HG02981 (cell line): ENCODE measurements around the gene PRDX5.
"Not testable (repeated sequence)": the region's sequence is repeated elsewhere in the genome, so short reads cannot be mapped to it uniquely, and the experiment has no call there.

Source experiments
- ATAC-seq: cut with Tn5 transposase; IDR thresholded peaks from one replicate; pipeline ENCODE4 v1.9.1; 2021; ENCODE audit warnings: mild to moderate bottlenecking, moderate library complexity; ENCODE audit not compliant: unreplicated experiment

Gene PRDX5

DNA sequence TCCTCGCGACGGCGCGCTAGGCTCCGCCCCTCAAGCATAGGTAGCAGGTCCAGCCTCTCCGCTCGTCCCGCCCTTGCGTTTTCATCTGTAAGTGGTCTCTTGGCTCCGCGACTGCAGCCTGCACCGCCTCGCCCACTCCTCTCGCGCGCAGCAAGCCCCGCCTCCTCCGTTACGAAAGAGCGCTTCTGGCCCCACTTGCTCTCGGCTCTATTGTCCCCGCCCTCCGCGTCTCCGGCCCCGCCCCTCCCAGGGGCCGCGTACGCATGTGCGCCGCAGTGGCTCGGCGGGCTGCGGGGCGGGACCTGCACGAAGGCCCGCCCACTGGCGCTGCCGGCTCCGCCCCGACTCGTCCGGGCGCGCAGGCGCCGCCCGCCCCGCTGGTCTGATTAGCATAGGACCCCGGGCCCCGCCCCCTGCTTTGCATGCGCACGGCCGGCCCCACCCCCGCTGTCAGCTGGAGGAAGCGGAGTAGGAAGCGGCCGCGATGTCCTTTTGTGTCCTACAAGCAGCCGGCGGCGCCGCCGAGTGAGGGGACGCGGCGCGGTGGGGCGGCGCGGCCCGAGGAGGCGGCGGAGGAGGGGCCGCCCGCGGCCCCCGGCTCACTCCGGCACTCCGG is 12.7 kb upstream of the PRDX5 start, which contains the start of gene ESRRA:
Gene ESRRA (plus strand): TSS at position 450 of the 616 bp plus-strand sequence. CDS start 1,656 bp downstream, outside the sequence.
- peak; percentile 71 for ATAC-seq

- ATAC-seq = peak; percentile 9
These were observed 12.0 kb upstream of the PRDX5 start for GRCh38 chr11:64305691-64306562.

DNA sequence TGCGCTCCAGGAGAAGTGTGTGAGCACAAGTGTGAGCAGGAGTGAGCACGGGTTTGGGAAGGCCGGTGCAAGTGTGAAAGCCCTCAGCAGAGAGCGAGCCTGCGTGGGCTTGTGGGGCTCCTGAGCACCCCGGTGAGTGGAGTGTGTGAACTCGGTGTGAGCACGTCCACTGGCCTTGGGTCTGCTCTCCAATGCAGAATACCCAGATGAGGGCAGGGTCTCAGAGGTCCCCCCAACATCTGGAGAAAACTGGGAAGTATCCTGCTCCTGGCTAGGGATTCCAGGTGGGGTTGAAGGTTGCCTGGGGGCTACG is 11.4 kb upstream of the PRDX5 start:
- no peak for ATAC-seq

DNA sequence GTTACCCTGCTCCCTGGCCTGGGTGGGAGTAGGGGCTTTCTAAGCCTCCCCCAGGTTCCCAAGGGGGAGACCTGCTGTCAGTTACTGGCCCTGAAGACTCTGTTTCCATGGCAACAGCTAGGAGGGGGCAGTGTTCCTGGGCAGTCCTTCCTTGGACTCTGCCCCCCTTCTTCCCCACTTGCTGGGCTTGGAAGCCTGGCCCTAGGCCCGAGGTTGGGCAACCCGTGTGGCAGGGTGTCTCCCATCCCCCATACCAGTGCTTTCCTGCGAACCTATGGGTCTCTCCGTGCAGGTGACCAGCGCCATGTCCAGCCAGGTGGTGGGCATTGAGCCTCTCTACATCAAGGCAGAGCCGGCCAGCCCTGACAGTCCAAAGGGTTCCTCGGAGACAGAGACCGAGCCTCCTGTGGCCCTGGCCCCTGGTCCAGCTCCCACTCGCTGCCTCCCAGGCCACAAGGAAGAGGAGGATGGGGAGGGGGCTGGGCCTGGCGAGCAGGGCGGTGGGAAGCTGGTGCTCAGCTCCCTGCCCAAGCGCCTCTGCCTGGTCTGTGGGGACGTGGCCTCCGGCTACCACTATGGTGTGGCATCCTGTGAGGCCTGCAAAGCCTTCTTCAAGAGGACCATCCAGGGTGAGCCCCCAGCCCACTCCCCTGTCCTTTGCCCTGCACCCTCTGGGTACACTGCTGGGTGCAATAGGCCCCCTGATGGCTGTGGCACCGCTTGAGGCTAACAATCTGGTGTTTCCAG is 10.9 kb upstream of the PRDX5 start:
- ATAC-seq = no peak

- not testable (repeated sequence) for ATAC-seq
These were observed 10.1 kb upstream of the PRDX5 start for GRCh38 chr11:64307795-64308194.

GRCh38 chr11:64312947-64313346 is 5.0 kb upstream of the PRDX5 start:
- no peak for ATAC-seq

- ATAC-seq = no peak
These were observed 4.3 kb upstream of the PRDX5 start for GRCh38 chr11:64313491-64314145.

DNA sequence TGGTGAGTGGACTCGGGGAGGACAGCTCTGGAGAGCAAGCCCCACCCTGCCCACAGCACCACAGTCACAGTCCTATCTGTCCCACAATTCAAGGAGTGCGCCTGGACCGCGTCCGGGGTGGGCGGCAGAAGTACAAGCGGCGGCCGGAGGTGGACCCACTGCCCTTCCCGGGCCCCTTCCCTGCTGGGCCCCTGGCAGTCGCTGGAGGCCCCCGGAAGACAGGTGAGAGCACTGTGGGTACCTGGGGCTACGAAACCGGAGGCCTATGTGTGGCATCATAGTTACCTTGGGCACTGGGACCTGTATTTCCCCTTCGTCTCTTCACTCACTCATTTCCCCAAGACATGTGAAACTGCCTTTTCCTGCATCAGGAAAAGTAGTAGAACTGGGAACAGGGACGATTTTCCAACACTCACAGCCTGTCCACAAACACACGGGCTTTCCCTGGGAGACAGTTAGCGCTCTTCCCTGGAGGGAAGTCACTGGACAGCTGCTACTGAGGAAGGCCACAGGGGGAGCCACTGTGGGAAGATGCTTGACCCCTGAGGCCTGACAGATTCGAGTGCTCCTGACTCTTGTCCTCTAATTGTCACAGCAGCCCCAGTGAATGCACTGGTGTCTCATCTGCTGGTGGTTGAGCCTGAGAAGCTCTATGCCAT is 3.6 kb upstream of the PRDX5 start:
- ATAC-seq = no peak

DNA sequence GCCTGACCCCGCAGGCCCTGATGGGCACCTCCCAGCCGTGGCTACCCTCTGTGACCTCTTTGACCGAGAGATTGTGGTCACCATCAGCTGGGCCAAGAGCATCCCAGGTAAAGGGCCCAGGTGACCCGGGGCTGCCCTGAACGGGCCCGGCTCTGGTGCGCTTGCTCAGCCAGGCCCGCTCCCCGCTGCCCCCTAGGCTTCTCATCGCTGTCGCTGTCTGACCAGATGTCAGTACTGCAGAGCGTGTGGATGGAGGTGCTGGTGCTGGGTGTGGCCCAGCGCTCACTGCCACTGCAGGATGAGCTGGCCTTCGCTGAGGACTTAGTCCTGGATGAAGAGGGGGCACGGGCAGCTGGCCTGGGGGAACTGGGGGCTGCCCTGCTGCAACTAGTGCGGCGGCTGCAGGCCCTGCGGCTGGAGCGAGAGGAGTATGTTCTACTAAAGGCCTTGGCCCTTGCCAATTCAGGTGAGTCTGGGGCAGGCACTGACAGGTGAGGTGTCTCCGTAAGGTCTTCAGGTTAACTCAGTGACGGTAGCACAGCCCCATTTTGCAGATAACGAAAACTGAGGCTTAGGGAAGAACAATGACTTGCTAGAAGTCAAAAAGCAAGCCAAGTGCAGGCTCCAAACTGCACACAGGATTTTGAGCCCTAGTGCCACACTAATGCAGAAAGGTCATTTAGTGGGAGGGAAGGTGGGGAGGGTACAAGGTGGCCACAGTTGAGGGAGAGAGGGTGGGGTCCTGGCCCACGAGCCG is 2.9 kb upstream of the PRDX5 start:
- no peak for ATAC-seq

DNA sequence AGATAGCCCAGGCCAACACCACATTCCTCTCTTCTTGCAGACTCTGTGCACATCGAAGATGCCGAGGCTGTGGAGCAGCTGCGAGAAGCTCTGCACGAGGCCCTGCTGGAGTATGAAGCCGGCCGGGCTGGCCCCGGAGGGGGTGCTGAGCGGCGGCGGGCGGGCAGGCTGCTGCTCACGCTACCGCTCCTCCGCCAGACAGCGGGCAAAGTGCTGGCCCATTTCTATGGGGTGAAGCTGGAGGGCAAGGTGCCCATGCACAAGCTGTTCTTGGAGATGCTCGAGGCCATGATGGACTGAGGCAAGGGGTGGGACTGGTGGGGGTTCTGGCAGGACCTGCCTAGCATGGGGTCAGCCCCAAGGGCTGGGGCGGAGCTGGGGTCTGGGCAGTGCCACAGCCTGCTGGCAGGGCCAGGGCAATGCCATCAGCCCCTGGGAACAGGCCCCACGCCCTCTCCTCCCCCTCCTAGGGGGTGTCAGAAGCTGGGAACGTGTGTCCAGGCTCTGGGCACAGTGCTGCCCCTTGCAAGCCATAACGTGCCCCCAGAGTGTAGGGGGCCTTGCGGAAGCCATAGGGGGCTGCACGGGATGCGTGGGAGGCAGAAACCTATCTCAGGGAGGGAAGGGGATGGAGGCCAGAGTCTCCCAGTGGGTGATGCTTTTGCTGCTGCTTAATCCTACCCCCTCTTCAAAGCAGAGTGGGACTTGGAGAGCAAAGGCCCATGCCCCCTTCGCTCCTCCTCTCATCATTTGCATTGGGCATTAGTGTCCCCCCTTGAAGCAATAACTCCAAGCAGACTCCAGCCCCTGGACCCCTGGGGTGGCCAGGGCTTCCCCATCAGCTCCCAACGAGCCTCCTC is 2.0 kb upstream of the PRDX5 start:
- not testable (repeated sequence) for ATAC-seq

DNA sequence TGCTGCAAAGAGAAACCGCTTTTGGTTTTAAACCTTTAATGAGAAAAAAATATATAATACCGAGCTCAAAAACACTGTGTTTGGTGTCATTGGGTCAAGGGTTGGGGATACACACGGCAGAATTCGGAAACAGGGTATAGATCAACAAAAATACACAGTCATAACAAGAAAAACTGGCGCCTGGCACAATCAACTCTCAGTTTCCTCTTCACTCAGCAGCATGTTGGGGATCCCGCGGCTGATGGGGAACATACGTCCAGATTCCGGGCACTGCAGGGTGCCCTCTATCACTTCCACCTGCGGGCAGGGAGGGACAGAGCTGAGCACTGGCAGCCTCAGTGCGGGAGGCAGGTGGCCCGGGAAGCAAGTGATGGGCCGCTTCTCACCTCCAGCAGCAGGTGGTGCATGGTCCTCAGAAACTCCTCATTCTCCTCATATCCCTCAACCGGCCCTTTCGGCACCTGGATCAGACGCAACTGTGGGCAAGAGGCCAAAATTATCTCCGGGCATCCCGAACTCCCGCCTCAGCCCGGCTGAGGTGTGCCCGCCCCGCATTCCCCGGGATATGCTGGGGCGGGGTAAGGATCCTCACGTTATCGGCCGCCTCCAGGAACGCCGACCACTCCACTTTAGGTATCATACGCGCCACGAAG is 1.1 kb upstream of the PRDX5 start:
- ATAC-seq = peak; percentile 1

- ATAC-seq = peak; percentile 60
These were observed 478 bp upstream of the PRDX5 start, which contains the start of gene TRMT112 for GRCh38 chr11:64317325-64317960. Gene TRMT112 (minus strand): TSS chr11:64317559. CDS start chr11:64317526, 33 bp downstream.

- no peak for ATAC-seq
These were observed 1.1 kb downstream of the PRDX5 start for GRCh38 chr11:64318766-64319761.

GRCh38 chr11:64320556-64320955 is 2.6 kb downstream of the PRDX5 start:
- ATAC-seq = no peak

DNA sequence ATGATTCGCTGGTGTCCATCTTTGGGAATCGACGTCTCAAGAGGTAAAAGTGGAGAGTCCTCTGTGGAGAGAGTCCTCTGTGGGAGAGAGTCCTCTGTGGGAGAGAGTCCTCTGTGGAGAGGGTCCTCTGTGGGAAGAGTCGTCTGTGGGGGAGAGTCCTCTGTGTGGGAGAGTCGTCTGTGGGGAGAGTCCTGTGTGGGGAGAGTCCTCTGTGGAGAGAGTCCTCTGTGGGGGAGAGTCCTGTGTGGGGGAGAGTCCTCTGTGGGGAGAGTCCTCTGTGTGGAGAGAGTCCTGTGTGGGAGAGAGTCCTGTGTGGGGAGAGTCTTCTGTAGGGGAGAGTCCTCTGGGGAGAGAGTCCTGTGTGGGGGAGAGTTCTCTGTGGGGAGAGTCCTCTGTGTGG is 3.1 kb downstream of the PRDX5 start:
- ATAC-seq = no peak

DNA sequence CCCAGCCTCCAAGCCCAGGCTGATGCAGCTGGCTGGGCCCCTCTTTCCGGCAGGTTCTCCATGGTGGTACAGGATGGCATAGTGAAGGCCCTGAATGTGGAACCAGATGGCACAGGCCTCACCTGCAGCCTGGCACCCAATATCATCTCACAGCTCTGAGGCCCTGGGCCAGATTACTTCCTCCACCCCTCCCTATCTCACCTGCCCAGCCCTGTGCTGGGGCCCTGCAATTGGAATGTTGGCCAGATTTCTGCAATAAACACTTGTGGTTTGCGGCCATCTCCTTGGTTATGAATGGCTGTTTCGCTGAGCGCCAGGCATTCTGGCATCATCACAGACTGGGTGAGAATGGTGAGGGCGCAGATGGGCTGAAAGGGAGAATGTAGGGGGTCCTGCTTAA is 3.6 kb downstream of the PRDX5 start:
- ATAC-seq = no peak

- no peak for ATAC-seq
These were observed 5.0 kb downstream of the PRDX5 start for GRCh38 chr11:64322925-64323260.
